Erythroblast (primary cell): ENCODE measurements around the gene SYTL2.
"Not testable (repeated sequence)": the region's sequence is repeated elsewhere in the genome, so short reads cannot be mapped to it uniquely, and the experiment has no call there.

Source experiments
- DNase-seq, 2 experiments: peaks; one replicate each; lab custom pipeline; 2025; lab: John Stamatoyannopoulos, UW
- GATA1 ChIP-seq: IDR thresholded peaks from 2 replicates; pipeline ENCODE4 v1.6.1; 2011; ENCODE audit warnings: low read depth, mild to moderate bottlenecking, control low read depth, low read length, moderate library complexity
- POLR2A ChIP-seq: IDR thresholded peaks from 2 replicates; pipeline ENCODE4 v1.6.1; 2011; ENCODE audit warnings: mild to moderate bottlenecking, low read length

Gene SYTL2, protein sequence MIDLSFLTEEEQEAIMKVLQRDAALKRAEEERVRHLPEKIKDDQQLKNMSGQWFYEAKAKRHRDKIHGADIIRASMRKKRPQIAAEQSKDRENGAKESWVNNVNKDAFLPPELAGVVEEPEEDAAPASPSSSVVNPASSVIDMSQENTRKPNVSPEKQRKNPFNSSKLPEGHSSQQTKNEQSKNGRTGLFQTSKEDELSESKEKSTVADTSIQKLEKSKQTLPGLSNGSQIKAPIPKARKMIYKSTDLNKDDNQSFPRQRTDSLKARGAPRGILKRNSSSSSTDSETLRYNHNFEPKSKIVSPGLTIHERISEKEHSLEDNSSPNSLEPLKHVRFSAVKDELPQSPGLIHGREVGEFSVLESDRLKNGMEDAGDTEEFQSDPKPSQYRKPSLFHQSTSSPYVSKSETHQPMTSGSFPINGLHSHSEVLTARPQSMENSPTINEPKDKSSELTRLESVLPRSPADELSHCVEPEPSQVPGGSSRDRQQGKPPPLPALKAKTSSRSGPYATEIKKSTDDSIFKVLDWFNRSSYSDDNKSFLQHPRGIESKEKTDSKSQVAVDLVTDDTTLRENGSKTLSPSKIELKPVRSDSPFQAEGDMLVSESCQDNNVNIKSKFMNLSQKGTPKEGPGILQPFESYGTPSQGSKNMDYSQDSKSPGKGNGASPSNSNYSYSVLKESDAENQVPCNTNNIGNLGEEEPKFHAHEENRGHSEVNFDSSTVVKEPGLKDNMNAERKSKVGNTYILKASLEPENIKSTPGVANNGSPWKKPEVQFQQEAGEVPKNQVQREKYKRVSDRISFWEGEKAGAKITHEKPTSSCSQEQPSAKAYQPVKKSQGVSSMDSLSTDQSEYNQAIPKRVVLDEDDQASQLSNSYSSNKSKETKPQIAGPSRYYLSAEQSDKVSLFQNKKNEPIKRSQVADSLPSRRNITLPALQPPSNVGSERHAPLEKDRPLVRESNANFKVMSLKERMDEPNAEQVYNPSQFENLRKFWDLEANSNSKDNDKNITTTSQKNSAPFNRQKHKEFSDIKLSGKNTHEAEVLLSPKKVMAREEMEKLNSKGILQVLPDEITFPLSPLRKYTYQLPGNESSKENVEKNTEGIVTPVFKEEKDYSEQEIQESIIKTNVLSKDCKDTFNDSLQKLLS (N-terminal part only)

GRCh38 chr11:85810871-85811611, at the start of gene SYTL2:
Gene SYTL2 (minus strand): TSS chr11:85811141. CDS start chr11:85757725, 53,416 bp downstream.
- no peak for TF ChIP-seq POLR2A
- no peak for TF ChIP-seq GATA1
- peak; percentile 82 to 84 for DNase-seq

GRCh38 chr11:85859541-85859940, 48.6 kb upstream of the SYTL2 start:
- DNase-seq: not testable (repeated sequence)

- no peak for DNase-seq
- TF ChIP-seq POLR2A (no peak), GATA1 (no peak)
Observed at GRCh38 chr11:85857098-85857497, 46.2 kb upstream of the SYTL2 start.

DNA sequence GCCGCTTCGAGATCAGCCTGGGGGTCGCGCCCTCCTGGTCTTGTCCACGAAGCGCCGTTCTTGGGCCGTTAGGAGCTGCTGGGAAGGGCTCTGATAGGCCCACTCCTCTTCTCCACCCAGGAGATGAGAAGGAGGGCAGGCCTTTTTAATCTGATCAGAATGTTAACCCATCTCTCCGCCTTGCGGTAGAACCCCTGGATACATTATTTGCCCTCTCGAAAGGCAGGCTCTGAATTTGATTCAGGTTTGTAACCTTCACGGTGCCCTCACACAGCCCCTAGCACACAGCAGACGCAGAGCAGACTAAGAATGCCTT, 44.4 kb upstream of the SYTL2 start, which contains the start of gene CCDC83:
Gene CCDC83, plus strand, starts transcription at position 43 of the 316 bp plus-strand sequence. CDS start 9,741 bp downstream, outside the sequence.
- no peak for DNase-seq

DNA sequence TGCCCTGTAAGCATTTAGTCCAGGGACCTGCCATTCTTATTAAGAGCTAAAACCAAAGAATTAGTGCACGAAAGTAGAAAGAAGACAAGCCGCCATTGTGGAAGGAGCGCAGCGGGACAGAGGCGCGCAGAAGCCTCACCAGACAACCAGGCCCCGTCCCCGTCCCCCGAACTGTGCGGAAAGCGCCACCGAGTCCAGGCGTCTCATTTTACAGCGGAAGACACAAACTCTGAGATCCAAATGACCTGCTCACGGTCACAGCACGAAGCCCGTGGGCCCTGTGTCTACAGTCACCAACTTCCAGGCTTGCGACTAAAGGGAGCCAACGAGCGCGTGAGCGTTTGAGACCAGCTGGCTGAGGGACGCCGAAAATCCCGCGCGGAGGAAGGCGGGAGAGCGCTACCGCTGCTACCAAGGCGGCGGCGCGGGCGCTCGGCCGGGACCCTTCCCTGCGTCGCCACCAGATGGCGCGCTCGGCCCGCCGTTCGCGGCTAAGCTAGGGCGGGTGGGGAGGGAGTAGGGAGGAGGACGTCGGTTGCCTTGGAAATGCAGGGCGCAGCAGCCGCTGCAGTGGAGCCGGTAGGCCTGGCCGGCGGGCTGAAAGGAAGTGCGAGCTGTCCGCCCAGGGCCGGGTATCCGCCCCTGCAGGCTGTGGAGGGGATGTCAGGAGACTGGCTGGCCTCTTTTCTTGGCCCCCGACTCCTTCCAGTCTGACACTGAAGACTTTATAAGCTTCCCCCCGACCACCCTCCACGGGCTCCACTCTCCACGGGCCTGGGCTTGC, 43.8 kb upstream of the SYTL2 start:
- peak; percentile 94 to 95 for DNase-seq
- TF ChIP-seq POLR2A (peak; percentile 66), GATA1 (no peak)

More for the DNA sequence above, 44.4 kb upstream of the SYTL2 start, which contains the start of gene CCDC83:
- TF ChIP-seq POLR2A (no peak), GATA1 (no peak)

DNA sequence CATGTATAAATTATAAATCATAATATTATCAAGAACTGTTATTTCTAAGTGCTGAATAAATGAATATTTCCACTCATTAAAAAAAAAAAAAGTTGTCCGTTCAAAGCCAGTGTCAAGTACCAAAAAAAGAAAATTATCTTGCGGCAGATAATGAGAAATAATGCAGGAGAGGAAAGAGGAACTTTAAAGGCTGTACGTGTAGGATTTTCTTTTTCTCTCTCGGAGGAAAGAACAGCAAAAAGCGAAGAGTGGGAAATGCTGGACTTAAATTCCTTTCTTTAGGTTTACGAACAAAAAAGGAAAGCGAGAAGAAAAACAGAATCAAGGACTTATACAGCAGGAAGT, 43.2 kb upstream of the SYTL2 start:
- no peak for DNase-seq
- TF ChIP-seq GATA1 (no peak), POLR2A (no peak)

DNA sequence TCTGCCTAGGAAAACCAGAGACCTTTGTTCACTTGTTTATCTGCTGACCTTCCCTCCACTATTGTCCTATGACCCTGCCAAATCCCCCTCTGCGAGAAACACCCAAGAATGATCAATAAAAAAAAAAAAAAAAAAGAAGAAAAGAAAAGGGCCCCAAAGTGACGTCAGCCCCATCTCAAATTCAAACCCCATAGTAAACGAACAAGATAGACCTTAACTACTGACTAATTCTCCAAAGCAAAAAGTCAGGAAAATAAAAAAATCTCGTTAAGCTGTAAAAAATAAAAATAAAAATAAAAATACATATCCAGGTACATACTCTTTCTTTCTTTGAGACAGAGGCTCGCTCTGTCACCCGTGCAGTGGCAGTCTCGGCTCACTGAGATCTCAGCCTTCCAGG, 42.6 kb upstream of the SYTL2 start:
- not testable (repeated sequence) for DNase-seq

- not testable (repeated sequence) for DNase-seq
Observed at GRCh38 chr11:85852754-85853153, 41.8 kb upstream of the SYTL2 start.

DNA sequence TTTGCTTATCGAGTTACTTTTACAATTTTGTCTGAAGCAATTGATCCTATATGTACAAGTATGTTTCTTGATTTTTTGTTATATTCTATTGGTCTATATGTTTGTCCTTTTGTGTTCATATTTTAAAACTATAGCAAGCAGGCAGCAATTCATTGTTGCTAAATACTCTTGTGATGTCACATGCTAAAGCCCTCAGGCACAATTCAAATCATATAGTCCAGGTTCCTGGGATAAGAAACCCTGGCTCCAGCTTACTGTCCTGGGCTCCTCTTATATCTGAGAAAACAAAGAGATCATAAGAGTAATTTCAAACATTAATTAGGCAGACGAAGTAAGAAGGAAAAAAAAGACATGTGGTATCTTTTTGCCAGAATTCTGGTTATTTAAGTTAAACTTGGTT, 37.6 kb upstream of the SYTL2 start:
- TF ChIP-seq GATA1 (no peak), POLR2A (no peak)
- DNase-seq: no peak

DNA sequence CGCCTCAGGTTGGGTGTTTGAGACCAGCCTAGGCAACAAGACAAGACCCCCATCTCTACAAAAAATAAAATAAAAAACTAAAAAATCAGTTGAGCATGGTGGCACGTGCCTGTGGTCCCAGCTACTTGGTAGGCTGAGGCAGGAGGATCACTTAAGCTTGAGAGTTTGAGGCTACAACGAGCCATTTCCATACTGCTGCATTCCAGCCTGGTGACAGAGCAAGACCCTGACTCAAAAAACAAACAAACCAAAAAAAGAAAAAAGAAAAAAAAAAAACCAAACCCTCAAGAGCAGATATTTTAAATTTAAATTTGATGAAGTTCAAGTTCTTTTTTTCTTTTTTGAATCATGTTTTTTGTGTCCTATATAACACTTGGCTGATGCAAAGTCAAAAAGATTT, 37.1 kb upstream of the SYTL2 start:
- no peak for TF ChIP-seq GATA1
- no peak for TF ChIP-seq POLR2A
- DNase-seq: no peak

GRCh38 chr11:85847436-85847835, 36.5 kb upstream of the SYTL2 start:
- TF ChIP-seq GATA1 (no peak), POLR2A (no peak)
- no peak for DNase-seq

GRCh38 chr11:85845124-85845631, 34.2 kb upstream of the SYTL2 start:
- TF ChIP-seq POLR2A (no peak), GATA1 (no peak)
- no peak for DNase-seq
